Smooth muscle cell (in vitro differentiated cells): ENCODE results near the gene PDE6A. TPM values are rescaled to one million over a fixed set of nuclear protein-coding genes. Genes with fewer than 3 reads are reported as not detected.

Experiments
- DNase-seq: peaks from one replicate; lab custom pipeline; 2025; ENCODE audit not compliant: unreplicated experiment; lab: John Stamatoyannopoulos, UW
- H2AFZ ChIP-seq: fragments of 200-600 bp; sonication (generic); 2 replicates; pipeline ENCODE4 v1.6.0; 2016; ENCODE audit warnings: antibody characterized with exemption, low read depth, mild to moderate bottlenecking
- H3F3A ChIP-seq: fragments of 200-600 bp; sonication (generic); 2 replicates; pipeline ENCODE4 v1.6.0; 2017; ENCODE audit warnings: antibody characterized with exemption, low read depth
- H3K27ac ChIP-seq: fragments of 200-600 bp; sonication (generic); 2 replicates; pipeline ENCODE4 v1.5.1; 2016; ENCODE audit warnings: low read depth, mild to moderate bottlenecking
- H3K27me3 ChIP-seq: fragments of 200-600 bp; sonication (generic); 2 replicates; pipeline ENCODE4 v1.6.1; 2016; ENCODE audit warnings: low read depth, mild to moderate bottlenecking
- H3K36me3 ChIP-seq: fragments of 200-600 bp; sonication (generic); 2 replicates; pipeline ENCODE4 v1.5.1; 2016; ENCODE audit warnings: low read depth
- H3K4me1 ChIP-seq: fragments of 200-600 bp; sonication (generic); 2 replicates; pipeline ENCODE4 v1.5.1; 2016; ENCODE audit warnings: low read depth
- H3K4me2 ChIP-seq: fragments of 200-600 bp; sonication (generic); 2 replicates; pipeline ENCODE4 v1.6.0; 2016; ENCODE audit warnings: mild to moderate bottlenecking
- H3K4me3 ChIP-seq: fragments of 200-600 bp; sonication (generic); 2 replicates; pipeline ENCODE4 v1.5.1; 2016; ENCODE audit warnings: mild to moderate bottlenecking
- H3K79me2 ChIP-seq: fragments of 200-600 bp; sonication (generic); 2 replicates; pipeline ENCODE4 v1.6.0; 2016; ENCODE audit warnings: low read depth, mild to moderate bottlenecking
- H3K9ac ChIP-seq: fragments of 200-600 bp; sonication (generic); 2 replicates; pipeline ENCODE4 v1.6.0; 2016; ENCODE audit warnings: low read depth
- H3K9me3 ChIP-seq: fragments of 200-600 bp; sonication (generic); replicated peaks from 2 replicates; pipeline ENCODE4 v1.5.1; 2016; ENCODE audit warnings: low read depth
- H4K20me1 ChIP-seq: fragments of 200-600 bp; sonication (generic); 2 replicates; pipeline ENCODE4 v1.6.0; 2016; ENCODE audit warnings: low read depth
- CTCF ChIP-seq: fragments of 200-600 bp; sonication (generic); IDR thresholded peaks from 2 replicates; pipeline ENCODE4 v1.5.1; 2017; ENCODE audit warnings: borderline replicate concordance, mild to moderate bottlenecking, antibody characterized with exemption; ENCODE audit not compliant: insufficient read depth, poor library complexity, severe bottlenecking
- WGBS: methylation state at CpG from one replicate; pipeline ENCODE4 v1.1.7; 2016; ENCODE audit warnings: low lambda C conversion rate; 5-methylcytosine and 5-hydroxymethylcytosine counted together
- polyA plus RNA-seq: library from polyadenylated mRNA; unstranded; fragments of >200 nt; fragmentation: Nextera tagmentation; extraction: Ambion mirVana; gene quantifications from 2 replicates; pipeline ENCODE4 v1.2.1, GENCODE V29; 2016
- total RNA-seq: library from RNA; depleted of rRNA; stranded (reverse); fragments of >200 nt; gene quantifications from 2 replicates; pipeline ENCODE4 v1.2.3, GENCODE V29; 2014

The PDE6A gene
- total and polyA plus RNA-seq, 2 experiments from 2014 or later = 0.05 TPM; not detected in 1

GRCh38 chr5:149827546-149827945 is 117.0 kb downstream of the PDE6A start:
- H3F3A ChIP-seq = no peaks in the 10 kb centered on the region
- no peak overlapping the region for H3K4me2 ChIP-seq
- no peak overlapping the region for H2AFZ ChIP-seq
- TF ChIP-seq CTCF = no peak
- 33% methylated on average over 5 of the region's 5 CpGs for WGBS
- no peak for DNase-seq
- no peaks in the 10 kb centered on the region for H3K79me2 ChIP-seq
- no peaks in the 10 kb centered on the region for H3K4me1 ChIP-seq
- no peaks in the 10 kb centered on the region for H4K20me1 ChIP-seq
- no peaks in the 10 kb centered on the region for H3K9me3 ChIP-seq
- no peaks in the 10 kb centered on the region for H3K27me3 ChIP-seq
- no peak overlapping the region for H3K4me3 ChIP-seq
- peak overlapping the region; percentile 13 for H3K27ac ChIP-seq
- H3K9ac ChIP-seq = no peak overlapping the region
- H3K36me3 ChIP-seq = no peaks in the 10 kb centered on the region

- Histone ChIP-seq H3K27me3 (no peaks in the 10 kb centered on the region), H3K4me1 (no peaks in the 10 kb centered on the region), H3K9ac (no peak overlapping the region), H3K79me2 (no peaks in the 10 kb centered on the region), H3K4me3 (no peak overlapping the region), H2AFZ (no peak overlapping the region), H3K36me3 (no peaks in the 10 kb centered on the region), H3F3A (no peaks in the 10 kb centered on the region), H3K27ac (peak overlapping the region; percentile 13), H3K4me2 (no peak overlapping the region), H4K20me1 (no peaks in the 10 kb centered on the region), H3K9me3 (no peaks in the 10 kb centered on the region)
- TF ChIP-seq CTCF = no peak
- no peak for DNase-seq
- 90% methylated on average over 5 of the region's 5 CpGs for WGBS
Measured at GRCh38 chr5:149827086-149827485, 117.5 kb downstream of the PDE6A start.

GRCh38 chr5:149826574-149826973 is 118.0 kb downstream of the PDE6A start:
- 93% methylated on average over 8 of the region's 9 CpGs for WGBS
- Histone ChIP-seq H3K9me3 (no peaks in the 10 kb centered on the region), H2AFZ (no peak overlapping the region), H3K27me3 (no peaks in the 10 kb centered on the region), H4K20me1 (no peaks in the 10 kb centered on the region), H3K4me1 (no peaks in the 10 kb centered on the region), H3K27ac (no peak overlapping the region), H3K9ac (no peak overlapping the region), H3K79me2 (no peaks in the 10 kb centered on the region), H3F3A (no peaks in the 10 kb centered on the region), H3K4me2 (no peak overlapping the region), H3K4me3 (no peak overlapping the region), H3K36me3 (no peaks in the 10 kb centered on the region)
- no peak for TF ChIP-seq CTCF
- no peak for DNase-seq

DNA sequence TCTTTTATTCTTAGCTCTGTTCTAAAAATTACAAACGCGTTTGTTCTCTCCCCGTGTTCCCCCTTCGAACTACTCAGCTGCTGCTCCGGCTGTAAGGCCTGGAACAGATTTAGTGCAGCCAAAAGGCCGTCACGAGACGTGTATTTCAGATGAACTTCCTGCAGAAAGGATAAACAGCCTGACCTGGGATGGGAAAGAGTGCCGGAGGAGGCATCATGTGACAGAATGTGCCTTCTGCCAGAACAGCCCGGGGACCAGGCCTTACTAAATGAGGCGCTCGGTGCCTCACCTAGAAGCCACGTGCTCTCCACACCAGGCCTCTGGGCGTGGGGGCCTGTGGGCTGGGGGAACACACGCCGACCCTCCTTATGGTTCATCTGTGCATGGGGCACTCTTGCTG is 119.7 kb downstream of the PDE6A start:
- no peak overlapping the region for H3K4me2 ChIP-seq
- no peaks in the 10 kb centered on the region for H3F3A ChIP-seq
- DNase-seq = no peak
- H4K20me1 ChIP-seq = no peaks in the 10 kb centered on the region
- H3K9me3 ChIP-seq = no peaks in the 10 kb centered on the region
- H2AFZ ChIP-seq = no peak overlapping the region
- no peaks in the 10 kb centered on the region for H3K79me2 ChIP-seq
- TF ChIP-seq CTCF = no peak
- H3K27me3 ChIP-seq = no peaks in the 10 kb centered on the region
- no peak overlapping the region for H3K27ac ChIP-seq
- H3K36me3 ChIP-seq = no peaks in the 10 kb centered on the region
- 83% methylated on average over 16 of the region's 16 CpGs for WGBS
- no peaks in the 10 kb centered on the region for H3K4me1 ChIP-seq
- H3K9ac ChIP-seq = no peak overlapping the region
- H3K4me3 ChIP-seq = no peak overlapping the region
